ENCODE data around the gene LEF1. TPM values are rescaled to one million over a fixed set of nuclear protein-coding genes. Genes with fewer than 3 reads are reported as not detected.

Gene LEF1
- total RNA-seq, 2 experiments from 2014 or later, result 350 to 367 TPM

DNA sequence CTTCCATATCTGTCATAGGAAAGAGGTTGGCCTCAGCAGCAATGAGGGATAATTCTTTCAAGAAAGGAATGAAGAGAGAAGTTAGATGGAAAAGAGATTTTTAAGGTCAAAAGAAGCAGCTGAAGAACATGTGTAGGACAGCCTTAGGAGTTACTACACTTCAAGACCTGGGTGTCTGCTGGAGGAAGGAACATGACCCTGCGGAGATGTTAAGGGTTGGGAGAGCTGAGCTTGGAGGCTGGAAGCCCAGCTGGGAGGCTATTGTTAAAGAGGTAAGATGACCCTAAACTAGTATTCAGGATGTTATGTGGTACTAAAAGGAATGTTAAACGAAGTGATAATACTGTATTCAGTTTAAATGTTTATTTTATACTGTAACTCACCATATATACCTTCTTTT lies 164.1 kb downstream of the LEF1 start:
- CTCF ChIA-PET, result interaction anchor here (1.3 to 1.5 kb wide), 2 partner anchors 9 kb away, joined by 3 to 4 read pairs; no protein-coding TSS in a partner anchor
- no peak overlapping the region for H3K4me3 Mint-ChIP-seq

DNA sequence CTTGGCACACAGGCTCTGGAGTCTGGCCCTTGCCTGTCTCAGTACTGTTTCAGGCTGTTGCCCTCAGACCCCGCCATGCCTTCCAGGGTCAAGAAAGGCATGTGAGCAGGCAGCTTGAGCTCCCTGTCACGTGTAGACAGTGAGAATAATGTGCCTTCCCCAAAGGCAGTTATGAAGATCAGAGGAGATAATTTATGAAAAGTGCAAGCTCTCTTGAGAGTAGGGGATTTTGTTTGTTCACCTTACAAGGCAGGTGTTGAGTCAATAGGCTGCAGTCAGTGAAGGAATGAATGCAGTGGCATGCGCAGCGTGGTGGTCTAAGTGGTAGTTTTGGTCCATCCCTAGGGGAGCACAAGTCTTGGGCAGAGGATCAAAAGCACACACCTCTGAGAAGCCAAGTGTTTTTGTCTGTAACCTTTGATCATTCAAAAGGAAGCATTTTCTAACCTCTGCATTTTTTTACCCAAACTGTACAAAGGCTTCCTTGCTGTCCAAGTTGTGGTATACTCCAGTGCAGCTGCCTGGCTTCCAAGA lies 164.7 kb downstream of the LEF1 start:
- H3K27me3 Mint-ChIP-seq (ENCODE audit: low read depth), result no peaks in the 10 kb centered on the region
- CTCF ChIA-PET, result interaction anchor here (0.7 to 1.5 kb wide), 3 partner anchors 9 to 26 kb away, joined by 3 to 4 read pairs (median 3); no protein-coding TSS in a partner anchor
- intact Hi-C loops (cut with micrococcal nuclease), result loop anchor here (2.0 kb wide), 1 partner anchor 13 kb away; no protein-coding TSS in a partner anchor
- H3K36me3 Mint-ChIP-seq (ENCODE audit: low read depth), result peaks cover 15% of the 10 kb centered on the region
- DNase-seq, result peak; percentile 36
- peaks cover 52% of the 10 kb centered on the region for H3K4me1 Mint-ChIP-seq (ENCODE audit: low read depth)
- H3K27ac Mint-ChIP-seq, result no peak overlapping the region
- no peak overlapping the region for H3K4me3 Mint-ChIP-seq
- no peaks in the 10 kb centered on the region for H3K9me3 Mint-ChIP-seq

More for the DNA sequence above, 164.1 kb downstream of the LEF1 start:
- intact Hi-C loops (cut with micrococcal nuclease), result loop anchor here (2.0 kb wide), 1 partner anchor 14 kb away; no protein-coding TSS in a partner anchor
- no peak for DNase-seq
- peaks cover 51% of the 10 kb centered on the region for H3K4me1 Mint-ChIP-seq (ENCODE audit: low read depth)
- H3K27me3 Mint-ChIP-seq (ENCODE audit: low read depth), result no peaks in the 10 kb centered on the region
- no peaks in the 10 kb centered on the region for H3K9me3 Mint-ChIP-seq
- H3K27ac Mint-ChIP-seq, result no peak overlapping the region
- H3K36me3 Mint-ChIP-seq (ENCODE audit: low read depth), result peaks cover 15% of the 10 kb centered on the region

DNA sequence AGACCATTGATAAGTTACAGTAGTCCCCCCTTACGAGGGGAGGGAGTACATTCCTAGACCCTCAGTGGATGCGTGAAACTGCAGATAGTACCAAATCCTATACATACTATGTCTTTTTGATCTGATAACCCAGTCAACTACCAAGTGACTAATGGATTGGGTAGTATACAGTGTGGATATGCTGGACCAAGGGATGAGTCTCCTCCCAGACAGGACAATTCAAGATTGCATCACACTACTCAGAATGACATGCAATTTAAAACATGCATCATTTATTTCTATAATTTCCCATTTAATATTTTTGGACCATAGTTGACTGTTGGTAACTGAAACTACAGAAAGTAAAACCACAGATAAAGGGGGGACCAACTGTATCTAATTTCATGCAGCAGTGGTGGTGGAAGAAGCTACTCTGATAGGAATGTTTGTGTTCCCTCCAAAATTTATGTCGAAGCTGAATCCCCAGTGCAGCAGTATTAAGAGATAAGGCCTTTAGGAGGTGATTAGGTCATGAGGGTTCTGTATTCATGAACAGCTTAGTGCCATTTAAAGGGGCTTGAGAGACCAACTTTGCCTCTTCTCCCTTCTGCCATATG lies 167.1 kb downstream of the LEF1 start:
- CTCF ChIA-PET, result interaction anchor here (1.0 to 2.6 kb wide), 2 partner anchors 17 to 492 kb away, joined by 3 to 10 read pairs; no protein-coding TSS in a partner anchor
- Mint-ChIP-seq H3K27me3 (ENCODE audit: low read depth) (no peaks in the 10 kb centered on the region), H3K9me3 (no peaks in the 10 kb centered on the region)

DNA sequence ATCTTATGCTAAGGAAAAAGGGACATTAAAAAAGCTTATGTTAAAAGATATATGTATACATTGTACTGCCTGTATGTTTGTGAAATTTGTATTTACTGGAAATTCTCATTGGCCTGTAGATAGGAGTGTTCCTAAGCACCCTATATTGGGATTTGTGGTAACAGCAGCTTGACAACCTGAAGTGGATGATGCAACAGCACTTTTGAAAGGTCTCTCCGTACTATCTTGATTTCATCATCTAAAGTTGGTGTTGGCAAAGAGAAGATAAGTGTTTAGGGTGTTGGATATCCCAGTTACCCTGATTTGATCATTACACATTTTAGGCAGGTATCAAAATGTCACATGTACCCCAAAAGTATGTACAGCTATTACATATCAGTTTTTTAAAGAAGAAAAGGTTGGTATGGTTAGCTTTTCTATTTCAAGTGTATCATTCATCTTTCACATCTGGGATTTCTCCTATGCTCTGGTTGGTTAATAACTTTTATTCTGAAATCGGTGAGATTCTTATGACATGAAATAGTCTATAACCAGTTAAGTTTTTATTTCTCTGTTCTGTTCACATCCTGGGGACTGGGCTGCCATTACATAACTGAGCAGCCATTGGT lies 168.7 kb downstream of the LEF1 start:
- Mint-ChIP-seq H3K27me3 (ENCODE audit: low read depth) (no peaks in the 10 kb centered on the region), H3K4me3 (no peak overlapping the region), H3K27ac (no peak overlapping the region), H3K36me3 (ENCODE audit: low read depth) (peaks cover 44% of the 10 kb centered on the region), H3K9me3 (no peaks in the 10 kb centered on the region), H3K4me1 (ENCODE audit: low read depth) (peaks cover 62% of the 10 kb centered on the region)
- no peak for DNase-seq
- CTCF ChIA-PET, result interaction anchor here (1.0 to 1.6 kb wide), 2 partner anchors 19 to 593 kb away, joined by 3 to 7 read pairs; no protein-coding TSS in a partner anchor
- intact Hi-C loops (cut with micrococcal nuclease), result no loop called here

More for the DNA sequence above, 167.1 kb downstream of the LEF1 start:
- Mint-ChIP-seq H3K27ac (no peak overlapping the region), H3K4me3 (no peak overlapping the region), H3K4me1 (ENCODE audit: low read depth) (peaks cover 63% of the 10 kb centered on the region), H3K36me3 (ENCODE audit: low read depth) (peaks cover 33% of the 10 kb centered on the region)
- intact Hi-C loops (cut with micrococcal nuclease), result no loop called here
- DNase-seq, result no peak

DNA sequence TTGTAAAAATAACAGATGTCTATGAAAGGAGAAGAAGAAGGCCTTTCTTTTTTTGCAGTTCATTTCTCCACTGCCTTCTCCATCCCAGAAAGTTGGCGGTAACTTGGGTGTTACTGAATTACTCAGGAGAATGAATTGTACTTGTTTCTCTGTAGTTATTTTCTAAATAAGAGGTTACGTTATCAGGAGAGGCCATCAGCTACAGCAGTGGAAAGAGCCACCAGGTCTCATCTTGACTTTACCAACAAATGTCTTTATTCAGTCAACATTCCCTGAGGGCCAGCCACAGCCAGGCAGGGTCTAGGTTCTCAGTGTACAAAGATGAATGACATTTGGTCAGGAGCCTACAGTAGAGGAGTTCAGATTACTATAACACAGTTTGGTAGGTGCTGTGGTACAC lies 170.9 kb downstream of the LEF1 start:
- Mint-ChIP-seq H3K36me3 (ENCODE audit: low read depth) (peaks cover 53% of the 10 kb centered on the region), H3K4me1 (ENCODE audit: low read depth) (peaks cover 60% of the 10 kb centered on the region), H3K4me3 (no peak overlapping the region), H3K27me3 (ENCODE audit: low read depth) (no peaks in the 10 kb centered on the region), H3K27ac (no peak overlapping the region), H3K9me3 (no peaks in the 10 kb centered on the region)
- no peak for DNase-seq
- intact Hi-C loops (cut with micrococcal nuclease), result no loop called here
- CTCF ChIA-PET, result interaction anchor here (0.7 to 1.3 kb wide), 2 partner anchors 8 to 461 kb away, joined by 3 read pairs; partner anchors contain the start of gene HADH

Other genes starting within 250 kb of the LEF1 start
- 1 to 10 TPM; 1.5 to 1.8 TPM for gene CYP2U1, start 237.4 kb downstream of the LEF1 start, total RNA-seq
- 10 to 100 TPM; 56.1 to 57.6 TPM for gene HADH, start 179.0 kb downstream of the LEF1 start, total RNA-seq